GM12875 (cell line): Measurements from ENCODE around the gene ZDHHC18.
"Not testable (repeated sequence)": the region's sequence is repeated elsewhere in the genome, so short reads cannot be mapped to it uniquely, and the experiment has no call there.

Source experiments
- H3K4me3 ChIP-seq: one replicate; pipeline ENCODE4 v1.5.1; 2011; ENCODE audit warnings: low read depth, low read length, control low read depth
- TF ChIP-seq, protein P1 (sequence below): IDR thresholded peaks from 2 replicates; pipeline ENCODE4 v1.5.1; 2011; ENCODE audit warnings: low read depth, mild to moderate bottlenecking, control low read depth, inconsistent platforms, low read length, moderate library complexity, borderline replicate concordance; ENCODE audit not compliant: insufficient read depth

ZDHHC18 gene

DNA sequence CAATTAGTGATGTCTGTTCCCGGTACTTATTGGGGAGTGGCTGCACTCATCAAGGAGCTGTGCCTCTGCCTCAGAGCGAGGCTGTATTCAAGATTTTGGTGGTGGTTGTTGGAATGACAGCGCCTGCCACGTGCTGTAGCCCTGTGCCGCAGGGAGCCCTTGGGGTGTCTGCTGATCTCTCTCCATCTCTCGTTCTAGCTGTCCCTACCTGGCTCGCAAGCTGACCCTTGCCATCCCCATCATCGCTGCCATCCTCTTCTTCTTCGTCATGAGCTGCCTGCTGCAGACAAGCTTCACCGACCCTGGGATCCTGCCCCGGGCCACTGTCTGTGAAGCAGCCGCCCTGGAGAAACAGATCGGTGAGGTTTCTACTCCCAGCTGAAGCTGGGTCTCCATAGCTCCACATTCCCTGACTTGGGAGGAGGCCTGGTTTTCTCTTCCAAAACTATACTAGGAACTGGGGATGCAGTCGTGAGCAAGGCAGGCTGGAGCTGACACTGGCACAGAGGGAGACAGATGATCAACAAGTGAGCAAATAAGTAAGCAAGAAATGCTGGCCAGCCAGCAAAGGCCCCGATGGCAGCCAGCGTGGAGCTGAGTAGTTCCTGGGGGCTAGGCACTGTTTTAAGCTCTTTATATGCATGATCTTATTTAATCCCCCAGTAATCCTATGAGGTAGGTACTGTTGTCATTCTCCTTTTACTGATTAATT, 5.9 kb downstream of the ZDHHC18 start:
- TF ChIP-seq, protein P1, sequence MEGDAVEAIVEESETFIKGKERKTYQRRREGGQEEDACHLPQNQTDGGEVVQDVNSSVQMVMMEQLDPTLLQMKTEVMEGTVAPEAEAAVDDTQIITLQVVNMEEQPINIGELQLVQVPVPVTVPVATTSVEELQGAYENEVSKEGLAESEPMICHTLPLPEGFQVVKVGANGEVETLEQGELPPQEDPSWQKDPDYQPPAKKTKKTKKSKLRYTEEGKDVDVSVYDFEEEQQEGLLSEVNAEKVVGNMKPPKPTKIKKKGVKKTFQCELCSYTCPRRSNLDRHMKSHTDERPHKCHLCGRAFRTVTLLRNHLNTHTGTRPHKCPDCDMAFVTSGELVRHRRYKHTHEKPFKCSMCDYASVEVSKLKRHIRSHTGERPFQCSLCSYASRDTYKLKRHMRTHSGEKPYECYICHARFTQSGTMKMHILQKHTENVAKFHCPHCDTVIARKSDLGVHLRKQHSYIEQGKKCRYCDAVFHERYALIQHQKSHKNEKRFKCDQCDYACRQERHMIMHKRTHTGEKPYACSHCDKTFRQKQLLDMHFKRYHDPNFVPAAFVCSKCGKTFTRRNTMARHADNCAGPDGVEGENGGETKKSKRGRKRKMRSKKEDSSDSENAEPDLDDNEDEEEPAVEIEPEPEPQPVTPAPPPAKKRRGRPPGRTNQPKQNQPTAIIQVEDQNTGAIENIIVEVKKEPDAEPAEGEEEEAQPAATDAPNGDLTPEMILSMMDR = no peak
- no peak overlapping the region for H3K4me3 ChIP-seq

DNA sequence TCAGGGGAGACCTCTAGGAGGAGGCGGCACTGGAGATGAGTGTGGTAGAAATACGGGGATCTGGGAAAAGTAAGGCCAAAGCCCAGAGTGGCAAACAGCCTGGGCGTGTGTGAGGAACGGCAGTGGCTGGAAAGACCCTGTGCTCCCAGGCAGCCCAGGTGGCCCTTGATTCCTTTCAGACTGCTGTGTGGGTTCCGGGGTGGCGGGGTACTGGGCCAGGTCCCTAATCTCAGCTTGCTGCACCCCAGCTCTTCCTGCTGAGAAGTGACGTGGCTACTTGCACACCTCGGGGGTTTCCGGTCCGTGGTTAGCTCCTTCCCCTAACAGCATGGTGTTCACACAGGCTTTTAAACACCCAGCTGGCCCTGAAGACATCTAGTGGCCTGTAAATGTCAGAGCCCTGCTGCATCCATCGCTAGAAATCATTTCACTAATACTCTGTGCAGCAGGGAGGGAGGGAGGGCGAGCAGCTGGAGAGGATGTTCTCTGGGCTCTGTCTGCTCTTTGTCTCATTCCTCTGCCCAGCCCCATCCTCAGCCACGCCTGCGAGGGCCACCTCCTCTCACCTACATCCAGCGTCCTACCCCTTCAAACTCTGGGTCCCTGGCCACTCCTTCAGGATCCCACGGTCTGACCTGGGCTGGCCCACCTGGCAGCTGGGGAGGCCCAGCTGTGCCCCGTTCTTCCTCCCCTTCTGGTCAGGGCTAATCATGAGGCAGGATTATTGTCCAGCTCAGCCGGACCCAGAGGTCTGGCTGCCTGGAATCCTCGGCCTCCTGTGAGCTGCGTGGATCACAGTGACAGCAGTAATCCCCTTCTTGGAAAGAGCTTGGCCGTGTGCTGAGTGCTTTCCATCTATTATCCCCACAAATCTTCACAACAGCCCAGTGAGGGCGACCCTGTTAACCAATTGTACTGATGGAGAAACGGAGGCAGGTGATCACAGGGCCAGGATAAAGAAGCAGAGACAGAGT, 7.2 kb downstream of the ZDHHC18 start:
- TF ChIP-seq, protein P1 = peak; percentile 50
- peak overlapping the region; percentile 36 for H3K4me3 ChIP-seq

DNA sequence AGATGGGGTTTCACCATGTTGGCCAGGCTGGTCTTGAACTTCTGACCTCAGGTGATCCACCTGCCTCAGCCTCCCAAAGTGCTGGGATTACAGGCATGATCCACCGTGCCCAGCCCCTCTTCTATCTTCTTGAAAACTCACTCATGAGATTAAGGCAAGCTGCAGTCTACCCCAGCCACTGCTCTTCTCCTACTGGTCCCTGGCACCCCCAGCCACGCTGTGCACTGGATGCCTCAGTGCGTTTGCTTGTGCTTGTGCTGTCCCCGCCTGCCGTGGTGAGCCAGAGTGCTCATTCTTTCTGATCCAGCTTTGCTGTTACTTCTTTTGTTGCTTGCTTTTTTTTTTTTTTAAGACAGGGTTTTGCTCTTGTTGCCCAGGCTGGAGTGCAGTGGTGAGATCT, 11.2 kb downstream of the ZDHHC18 start:
- H3K4me3 ChIP-seq = not testable (repeated sequence)

DNA sequence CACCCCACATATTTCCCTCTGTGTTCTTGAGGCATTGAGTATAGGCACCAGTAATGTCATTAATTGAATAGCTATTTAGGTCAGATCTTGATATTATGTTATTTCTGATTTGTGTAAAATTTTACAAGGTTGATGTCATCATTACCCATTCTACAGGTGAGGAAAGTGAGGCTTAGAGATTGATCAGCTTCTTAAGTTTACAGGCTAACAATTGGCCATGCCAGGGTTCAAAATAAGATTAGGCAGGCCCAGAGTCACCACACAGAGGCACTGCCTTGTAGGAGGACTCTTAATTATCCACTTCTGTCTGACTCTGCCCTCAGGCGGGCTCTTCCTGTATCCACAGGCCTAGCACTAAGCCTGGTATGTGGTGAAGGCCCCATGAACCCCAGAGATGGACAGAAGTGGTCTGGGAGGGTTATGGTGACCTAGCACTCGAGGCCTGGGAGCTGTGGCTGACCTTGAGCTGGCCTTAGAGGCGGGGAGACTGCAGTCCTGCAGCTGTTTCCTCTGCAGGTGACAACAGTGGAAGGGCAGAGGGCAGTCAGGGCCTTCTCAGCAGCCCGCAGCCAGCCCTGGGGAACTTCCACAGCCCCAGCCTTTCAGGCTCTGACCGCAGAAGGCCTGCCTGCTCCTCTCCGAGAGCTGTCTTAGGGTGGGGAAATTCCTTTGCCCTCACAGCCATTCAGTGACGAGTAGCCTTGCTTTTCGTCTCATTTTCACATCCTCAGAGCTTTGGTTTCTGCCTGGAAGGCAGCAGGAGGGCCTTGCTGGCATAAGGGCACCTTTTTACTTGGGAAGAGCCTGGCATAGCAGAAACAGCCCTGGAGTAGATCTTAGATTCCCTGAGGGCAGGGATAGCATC, 12.2 kb downstream of the ZDHHC18 start:
- TF ChIP-seq, protein P1 = no peak
- no peak overlapping the region for H3K4me3 ChIP-seq

DNA sequence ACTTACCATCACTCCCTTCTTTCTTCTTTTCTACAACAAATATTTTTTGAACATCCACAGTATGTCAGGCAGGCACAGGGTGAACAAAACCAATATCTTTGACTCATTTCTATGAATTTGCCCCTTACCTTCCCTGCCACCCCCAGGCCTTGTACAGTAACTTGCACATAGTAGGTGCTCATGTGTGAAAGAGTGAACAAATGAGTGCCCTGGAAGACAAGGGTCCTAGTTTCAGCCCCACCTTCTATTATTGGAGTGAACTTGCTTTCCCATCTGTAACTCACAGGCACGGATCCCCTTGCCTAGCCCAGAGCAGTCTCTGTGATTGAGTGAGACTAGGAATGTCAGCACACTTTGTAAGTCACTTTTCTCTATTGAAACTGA, 12.8 kb downstream of the ZDHHC18 start:
- TF ChIP-seq, protein P1 = no peak
- H3K4me3 ChIP-seq = no peak overlapping the region

DNA sequence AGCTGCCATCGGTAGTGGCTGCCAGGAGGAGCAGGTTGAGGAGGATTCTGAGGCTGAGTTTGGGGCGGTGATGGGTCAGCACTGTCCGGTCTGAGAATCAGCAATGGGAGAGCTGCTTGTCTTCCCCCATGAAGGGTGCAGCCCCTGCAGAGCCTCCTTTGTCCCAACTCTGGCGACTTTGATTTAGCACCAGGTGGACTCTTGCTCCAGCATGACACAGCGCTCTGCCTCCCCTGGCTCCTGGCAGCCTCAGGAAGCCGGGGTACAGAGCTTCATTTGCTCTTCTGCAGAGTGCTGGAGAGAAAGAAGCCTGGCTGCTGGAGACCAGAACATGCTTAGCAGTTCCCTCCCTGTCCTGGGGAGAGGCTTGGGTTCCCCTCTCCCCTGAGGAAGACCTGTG, 13.3 kb downstream of the ZDHHC18 start:
- no peak overlapping the region for H3K4me3 ChIP-seq
- TF ChIP-seq, protein P1 = no peak
